Esophagus squamous epithelium (tissue), 5 donors: ENCODE data around the gene POU2F1. TPM values are rescaled to one million over a fixed set of nuclear protein-coding genes. Genes with fewer than 3 reads are reported as not detected.

Source experiments
- DNase-seq: peaks from one replicate; lab custom pipeline; 2025; lab: John Stamatoyannopoulos, UW
- H3K27ac ChIP-seq, 4 donors: fragments of 200-600 bp; sonication (generic); one replicate each; pipeline ENCODE4 v1.5.1; 2016 to 2019; ENCODE audit warnings: mild to moderate bottlenecking in 1 of 4
- H3K27me3 ChIP-seq, 4 donors: fragments of 200-600 bp; sonication (generic); 1 replicate in 3 of 4; 2 replicates in 1 of 4; pipeline versions ENCODE4 v1.5.1 to v1.6.0; 2017 to 2021; ENCODE audit warnings: antibody characterized with exemption in 1 of 4
- H3K36me3 ChIP-seq, 3 donors: fragments of 200-600 bp; sonication (generic); one replicate each; pipeline ENCODE4 v1.5.1; 2016 to 2019
- H3K4me1 ChIP-seq, 3 donors: fragments of 200-600 bp; sonication (generic); one replicate each; pipeline ENCODE4 v1.5.1; 2017 to 2019
- H3K4me3 ChIP-seq, 4 donors: fragments of 200-600 bp; sonication (generic); 1 replicate in 3 of 4; 2 replicates in 1 of 4; pipeline ENCODE4 v1.5.1; 2016 to 2019; ENCODE audit warnings: mild to moderate bottlenecking in 2 of 4, moderate library complexity in 1 of 4
- H3K9me3 ChIP-seq, 3 donors: fragments of 200-600 bp; sonication (generic); one replicate each; pipeline ENCODE4 v1.5.1; 2016 to 2019
- CTCF ChIP-seq, 6 experiments: fragments of 450-650 bp in 4 of 6; fragments of 200-600 bp in 2 of 6; sonication (generic) in 2 of 6; IDR thresholded peaks; one replicate each; pipeline ENCODE4 v1.5.1; 2016 to 2019; ENCODE audit warnings: antibody characterized with exemption in 6 of 6, mild to moderate bottlenecking in 4 of 6, moderate library complexity in 4 of 6
- POLR2A ChIP-seq, 4 donors: fragments of 450-650 bp; IDR thresholded peaks; one replicate each; pipeline ENCODE4 v1.6.1; 2017; ENCODE audit warnings: antibody characterized with exemption in 4 of 4, mild to moderate bottlenecking in 4 of 4, moderate library complexity in 3 of 4
- WGBS, 2 donors: methylation state at CpG; one replicate each; pipeline ENCODE4 v1.1.5; 2018; 5-methylcytosine and 5-hydroxymethylcytosine counted together
- intact Hi-C: fragments of 100-400 bp; cut with DNase I; formaldehyde crosslinking; loops from one replicate; pipeline ENCODE4 v1.15.0; 2022
- total RNA-seq, 4 donors: library from RNA; depleted of rRNA; stranded (reverse); fragments of >200 nt; gene quantifications; one replicate each; pipeline ENCODE4 v1.1.0, GENCODE V29; 2016
- donor health status: DM: yes; HTN: yes; CAD: no.

Gene POU2F1
- total RNA-seq, 4 donors from 2014 or later = 7.8 to 10.5 (median 9.2) TPM

- intact Hi-C loops = no loop called here
These were observed 255.4 kb downstream of the POU2F1 start for GRCh38 chr1:167476061-167476460.

More at GRCh38 chr1:167476061-167476460, 255.4 kb downstream of the POU2F1 start:
- H3K4me1 ChIP-seq = no peaks in the 10 kb centered on the region
- TF ChIP-seq POLR2A (IDR thresholded peaks at IDR 0.05) (no peak), CTCF (IDR thresholded peaks at IDR 0.05) (no peak)
- no peaks in the 10 kb centered on the region for H3K36me3 ChIP-seq
- 94 to 100% methylated on average over 2 of the region's 2 CpGs for WGBS, 2 donors
- no peak overlapping the region for H3K27ac ChIP-seq
- H3K27me3 ChIP-seq = peaks cover 0 to 5% (median 0%) of the 10 kb centered on the region in 4 donors
- DNase-seq = no peak
- no peaks in the 10 kb centered on the region for H3K9me3 ChIP-seq
- H3K4me3 ChIP-seq = no peak overlapping the region

Other genes starting within 250 kb of the POU2F1 start
- gene ILDR2, start 245.3 kb upstream of the POU2F1 start, total RNA-seq = under 1 TPM in 3 of 4 donors, not detected in 1; 0.04 to 0.57 (median 0.21) TPM
- gene MAEL, start 231.6 kb upstream of the POU2F1 start, total RNA-seq = not detected
- gene GPA33, start 130.5 kb upstream of the POU2F1 start, total RNA-seq = not detected
- under 1 TPM in 1 of 4 donors, not detected in 3; under 0.01 TPM for gene STYXL2, start 126.8 kb upstream of the POU2F1 start, total RNA-seq